PC-3 (cell line): ENCODE results near the gene C1orf21.

Experiments used
- EZH2 ChIP-seq: fragments of 300-600 bp; sonication (generic); IDR thresholded peaks from one replicate; pipeline ENCODE4 v1.6.1; 2017; ENCODE audit warnings: antibody characterized with exemption, mild to moderate bottlenecking, low read length; ENCODE audit not compliant: unreplicated experiment
- TF ChIP-seq, protein P1 (sequence below): fragments of 300-600 bp; sonication (generic); conservative IDR thresholded peaks from 2 replicates; pipeline ENCODE4 v1.5.1; 2017; ENCODE audit warnings: antibody characterized with exemption, low read depth, mild to moderate bottlenecking, low read length

DNA sequence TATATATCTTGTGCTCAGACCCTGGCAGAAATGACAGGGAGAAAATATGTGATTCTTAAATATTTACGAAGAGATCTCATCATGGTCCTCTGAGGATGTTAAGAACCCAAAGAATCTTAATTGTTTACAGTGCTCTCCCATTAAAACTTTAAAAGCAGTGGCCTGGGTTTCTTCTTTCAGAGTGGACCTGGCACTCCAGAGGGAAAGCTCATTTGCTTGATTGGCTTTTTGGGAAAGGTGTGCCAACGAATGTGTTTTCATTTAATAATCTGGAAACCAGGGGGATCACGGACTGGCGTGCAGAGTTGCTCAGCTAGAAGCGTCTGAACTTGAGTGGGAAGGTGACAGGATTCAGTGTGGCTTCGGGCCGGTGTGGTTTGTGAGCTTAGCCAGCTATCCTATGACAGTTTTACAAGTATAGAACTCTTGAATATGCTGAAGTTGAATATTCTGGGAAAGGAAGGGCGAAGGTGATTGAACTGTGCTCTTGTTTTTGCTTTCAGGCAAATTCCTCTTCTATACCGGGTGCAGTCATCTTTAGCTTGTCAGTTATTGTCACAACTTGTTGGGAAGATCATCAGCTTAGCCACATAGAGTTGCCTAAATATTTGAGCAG, 154.8 kb downstream of the C1orf21 start:
- TF ChIP-seq, protein P1, sequence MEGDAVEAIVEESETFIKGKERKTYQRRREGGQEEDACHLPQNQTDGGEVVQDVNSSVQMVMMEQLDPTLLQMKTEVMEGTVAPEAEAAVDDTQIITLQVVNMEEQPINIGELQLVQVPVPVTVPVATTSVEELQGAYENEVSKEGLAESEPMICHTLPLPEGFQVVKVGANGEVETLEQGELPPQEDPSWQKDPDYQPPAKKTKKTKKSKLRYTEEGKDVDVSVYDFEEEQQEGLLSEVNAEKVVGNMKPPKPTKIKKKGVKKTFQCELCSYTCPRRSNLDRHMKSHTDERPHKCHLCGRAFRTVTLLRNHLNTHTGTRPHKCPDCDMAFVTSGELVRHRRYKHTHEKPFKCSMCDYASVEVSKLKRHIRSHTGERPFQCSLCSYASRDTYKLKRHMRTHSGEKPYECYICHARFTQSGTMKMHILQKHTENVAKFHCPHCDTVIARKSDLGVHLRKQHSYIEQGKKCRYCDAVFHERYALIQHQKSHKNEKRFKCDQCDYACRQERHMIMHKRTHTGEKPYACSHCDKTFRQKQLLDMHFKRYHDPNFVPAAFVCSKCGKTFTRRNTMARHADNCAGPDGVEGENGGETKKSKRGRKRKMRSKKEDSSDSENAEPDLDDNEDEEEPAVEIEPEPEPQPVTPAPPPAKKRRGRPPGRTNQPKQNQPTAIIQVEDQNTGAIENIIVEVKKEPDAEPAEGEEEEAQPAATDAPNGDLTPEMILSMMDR: no peak
- TF ChIP-seq EZH2: no peak
